ENCODE results near the gene PILRA.

- no peak for TF ChIP-seq JUND (IDR thresholded peaks at IDR 0.05)
- no peak for TF ChIP-seq CTCF (IDR thresholded peaks at IDR 0.05; ENCODE audit: low read depth, low read length, missing input control)
- TF ChIP-seq MAX (IDR thresholded peaks at IDR 0.05), result no peak
- no peak for TF ChIP-seq RXRA (IDR thresholded peaks at IDR 0.05)
- no peak for TF ChIP-seq RAD21 (IDR thresholded peaks at IDR 0.05)
- no peak for TF ChIP-seq EGR1 (IDR thresholded peaks at IDR 0.05; ENCODE audit: low read depth in 2 of 2)
- no peak for TF ChIP-seq REST (IDR thresholded peaks at IDR 0.05)
- TF ChIP-seq ZBTB33 (IDR thresholded peaks at IDR 0.05), result no peak
- TF ChIP-seq YY1 (IDR thresholded peaks at IDR 0.05), result no peak
- TF ChIP-seq FOXA1 (IDR thresholded peaks at IDR 0.05), result no peak
- TF ChIP-seq HNF4G (IDR thresholded peaks at IDR 0.05), result no peak
- TF ChIP-seq TAF1 (conservative IDR thresholded peaks at IDR 0.05), result no peak
Measured at GRCh38 chr7:100419660-100420226, 46.5 kb downstream of the PILRA start.
